HG03095 (cell line): ENCODE results near the gene GLB1L.
"Not testable (repeated sequence)": the region's sequence is repeated elsewhere in the genome, so short reads cannot be mapped to it uniquely, and the experiment has no call there.

Source experiments
- ATAC-seq: cut with Tn5 transposase; IDR thresholded peaks from one replicate; pipeline ENCODE4 v1.9.1; 2021; ENCODE audit warnings: moderate library complexity; ENCODE audit not compliant: unreplicated experiment

Gene GLB1L

DNA sequence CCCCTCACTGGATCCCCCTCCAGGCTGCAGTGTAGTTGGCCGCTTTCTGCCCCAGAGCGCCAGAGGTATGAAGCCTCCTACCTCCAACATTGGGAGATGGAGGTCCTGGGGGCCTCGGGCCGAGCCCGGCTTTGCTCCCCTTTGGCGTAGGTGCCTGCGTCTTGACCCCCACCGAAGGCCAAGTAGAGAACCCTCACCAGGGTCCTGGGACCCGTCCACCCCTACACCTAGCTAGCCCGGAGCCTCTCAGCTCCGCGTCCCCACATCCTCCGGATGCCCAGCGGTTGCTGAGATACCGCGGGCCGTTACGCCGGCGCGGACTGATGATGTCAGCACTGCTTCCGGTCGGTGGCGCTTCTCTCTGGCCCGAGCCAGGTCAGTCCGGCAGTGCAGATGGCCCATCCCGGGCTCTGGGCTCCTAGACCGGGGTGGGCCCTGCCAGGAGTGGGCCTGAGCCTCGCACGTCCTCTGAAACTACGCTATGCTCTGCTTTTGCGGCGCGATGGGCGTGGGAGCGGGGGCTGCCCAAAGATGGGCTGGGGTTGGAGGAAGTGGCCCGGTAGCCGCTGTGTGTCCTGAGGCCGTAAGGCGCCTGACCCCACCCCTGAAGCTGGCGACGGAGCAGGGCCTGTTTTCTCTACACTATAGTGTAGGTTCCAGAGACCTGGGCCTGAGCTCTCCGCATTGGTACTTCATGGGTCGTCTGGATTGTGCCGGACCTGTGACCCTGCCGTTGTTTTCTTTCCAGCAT, at the start of gene GLB1L, which contains the start of gene STK16:
Gene GLB1L (minus strand): TSS at position 297 of the 751 bp plus-strand sequence. CDS start 1,871 bp downstream, outside the sequence.
Gene STK16 (plus strand): TSS at position 332 of the 751 bp plus-strand sequence. CDS start 521 bp downstream, outside the sequence.
- peak; percentile 73 for ATAC-seq

DNA sequence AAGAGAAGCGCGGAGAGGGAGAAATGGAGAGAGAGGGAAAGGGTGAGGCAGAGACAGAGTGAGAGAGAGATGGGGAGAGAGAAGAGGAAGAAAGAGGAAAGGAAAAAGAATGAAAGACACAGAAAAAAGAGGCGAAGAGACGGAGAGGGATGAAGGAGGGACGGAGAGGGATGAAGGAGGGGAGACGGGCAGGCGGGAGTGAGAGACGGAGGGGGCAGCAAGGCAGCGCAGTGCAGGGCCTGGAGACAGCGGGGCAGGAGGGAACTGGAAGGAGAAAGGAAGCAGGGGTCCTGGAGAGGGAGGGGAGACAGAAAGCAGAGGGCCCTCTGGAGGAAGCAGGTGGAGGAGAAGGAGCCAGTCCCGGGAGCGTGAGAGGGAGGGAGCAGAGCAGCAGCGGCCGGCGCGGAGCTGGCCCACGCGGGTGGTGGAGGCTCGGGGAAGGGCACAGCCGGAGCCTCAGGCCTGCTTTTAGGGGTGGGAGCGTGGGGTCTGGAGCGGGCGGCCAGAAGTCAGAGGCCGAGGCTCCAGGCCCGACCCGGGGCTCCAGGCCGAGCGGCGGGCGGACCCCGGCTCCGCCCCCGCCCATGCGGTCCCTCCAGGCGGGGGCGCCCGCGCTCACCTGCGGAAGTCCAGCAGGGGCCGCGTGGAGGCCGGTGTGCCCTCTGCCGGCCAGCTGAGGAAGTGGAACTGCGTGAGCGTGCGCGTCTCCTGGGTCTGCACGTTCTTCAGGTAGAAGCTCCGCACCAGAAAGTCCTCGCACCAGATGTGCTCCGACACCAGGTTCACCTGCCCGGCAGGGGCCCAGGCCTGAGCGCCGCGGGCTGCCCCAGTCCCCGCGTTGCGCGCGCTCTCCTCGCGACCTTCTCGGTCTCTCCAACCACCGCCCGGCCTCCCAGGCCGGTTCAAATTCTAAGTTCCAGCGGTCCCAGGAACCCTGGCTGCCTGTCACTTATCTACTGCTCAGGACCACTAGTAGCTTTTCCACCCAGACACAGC, 49.4 kb upstream of the GLB1L start:
- ATAC-seq = peak; percentile 84

DNA sequence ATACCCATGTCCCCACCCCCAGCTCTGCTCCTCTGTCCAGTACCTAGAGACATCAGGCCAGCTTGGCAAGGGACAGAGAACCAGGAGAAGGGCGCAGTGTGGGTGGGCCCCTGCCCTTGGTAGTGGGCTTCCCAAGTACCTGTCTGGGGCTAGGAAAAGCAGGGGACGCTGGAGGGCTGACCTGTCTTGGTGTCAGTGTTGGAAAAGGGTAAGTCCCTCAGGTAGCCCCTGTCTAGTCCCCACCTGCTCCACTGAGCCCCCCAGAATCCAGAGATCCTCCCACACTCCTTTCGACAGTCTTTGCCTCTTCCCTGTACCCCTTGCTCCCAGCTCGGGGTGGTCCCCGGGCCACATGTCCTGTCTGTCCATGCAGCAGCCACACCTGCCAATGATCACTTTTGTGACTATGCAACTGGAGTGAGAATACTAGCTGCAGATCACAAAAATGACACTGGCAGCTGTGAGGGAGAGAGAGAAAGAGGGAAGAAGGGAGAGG, 48.5 kb upstream of the GLB1L start:
- no peak for ATAC-seq

DNA sequence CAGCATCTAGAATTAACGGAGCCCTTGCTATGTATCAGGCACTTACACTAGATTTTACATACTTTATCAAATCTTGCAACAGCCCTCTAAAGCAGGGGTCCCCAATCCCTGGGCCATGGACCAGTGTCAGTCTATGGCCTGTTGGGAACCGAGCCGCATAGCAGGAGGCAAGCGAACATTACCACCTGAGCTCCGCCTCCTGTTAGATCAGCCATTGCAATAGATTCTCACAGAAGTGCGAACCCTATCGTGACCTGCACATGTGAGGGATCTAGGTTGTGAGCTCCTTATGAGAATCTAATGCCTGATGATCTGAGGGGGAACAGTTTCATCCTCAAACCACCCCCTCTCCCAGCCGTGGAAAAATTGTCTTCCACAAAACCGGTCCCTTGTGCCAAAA, 47.4 kb upstream of the GLB1L start:
- ATAC-seq = no peak

DNA sequence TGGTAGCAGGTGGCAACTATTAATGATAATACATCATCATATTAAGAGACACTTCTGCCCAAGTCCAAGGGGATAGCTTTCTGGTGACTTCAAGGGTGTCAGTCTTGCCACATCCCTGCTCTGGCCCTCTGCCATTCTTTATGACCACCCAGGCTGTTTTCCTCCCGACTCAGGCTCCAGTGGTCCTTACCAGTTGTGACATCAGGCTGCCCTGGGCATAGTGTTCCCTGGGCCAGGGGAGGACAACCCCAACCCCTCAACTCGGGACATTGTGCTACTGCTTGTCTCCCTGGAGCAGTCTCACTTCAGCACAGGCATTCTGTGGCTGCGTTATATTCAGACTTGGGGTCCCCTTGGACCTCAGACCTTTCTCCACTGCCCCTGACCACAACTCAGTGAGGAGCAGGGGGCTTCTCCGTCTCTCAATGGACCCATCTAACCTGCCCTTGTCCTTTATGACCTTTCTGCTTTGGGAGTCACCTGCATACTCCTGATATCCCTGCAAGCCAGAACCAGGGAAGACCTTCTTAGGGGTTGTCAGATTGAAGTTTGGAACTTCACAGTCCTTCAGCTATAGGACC, 46.8 kb upstream of the GLB1L start:
- no peak for ATAC-seq

DNA sequence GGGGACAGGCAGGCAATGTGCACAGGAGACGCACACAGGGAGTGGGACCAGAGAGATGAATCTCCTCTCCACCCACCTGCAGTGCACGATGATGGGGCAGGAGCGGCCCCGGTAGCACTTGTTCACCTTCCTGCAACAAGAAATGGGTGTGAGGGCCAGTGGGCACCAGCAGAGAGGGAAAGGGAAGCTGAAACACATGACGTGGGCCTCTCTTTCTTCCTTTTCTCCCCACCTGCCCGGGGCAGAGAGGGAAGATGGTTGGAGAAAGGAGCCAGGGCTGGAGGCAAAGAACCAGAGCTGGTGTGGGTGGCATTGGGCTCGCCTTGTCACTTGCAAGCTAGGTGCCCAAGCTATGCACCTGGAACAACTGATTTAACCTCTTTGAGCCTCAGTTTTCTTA, 46.1 kb upstream of the GLB1L start:
- no peak for ATAC-seq

DNA sequence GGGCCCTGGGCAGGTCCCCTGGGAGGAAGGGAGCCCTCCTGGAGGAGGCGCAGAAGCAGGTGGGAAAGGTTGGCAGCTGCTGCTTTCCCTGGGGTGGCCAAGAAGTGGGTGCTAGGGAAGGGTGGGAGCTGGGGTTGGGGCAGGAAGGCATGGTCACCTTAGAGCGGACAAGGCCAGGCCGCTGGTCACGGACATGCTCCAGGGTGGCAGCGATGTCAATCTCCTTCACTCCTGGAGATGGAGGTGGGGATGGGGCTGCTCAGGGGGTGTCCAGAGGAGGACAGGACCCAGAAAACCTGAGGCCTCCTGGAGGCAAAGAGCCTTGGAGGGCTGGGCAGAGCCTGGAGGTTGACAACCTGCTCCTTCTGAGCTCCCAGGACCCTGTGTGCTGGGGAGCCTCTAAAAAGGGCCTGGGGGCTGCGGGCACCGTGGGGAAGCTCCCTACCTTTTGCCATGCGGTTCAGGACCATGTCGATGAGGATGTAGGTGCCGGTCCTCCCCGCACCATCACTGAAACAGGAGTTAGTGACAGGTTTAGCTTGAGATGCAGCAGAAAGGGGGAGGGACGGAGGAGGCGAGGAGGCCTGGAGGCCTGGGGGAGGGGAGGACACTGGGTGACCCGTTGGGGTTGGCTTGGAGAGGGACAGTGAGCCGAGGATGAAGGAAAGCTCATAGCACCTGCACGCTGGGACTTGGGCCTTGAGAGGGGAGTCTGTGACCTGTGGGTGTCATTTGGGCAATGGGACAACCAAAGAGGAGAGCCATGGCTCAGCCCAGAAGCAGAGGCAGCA, 45.3 kb upstream of the GLB1L start:
- ATAC-seq = no peak

DNA sequence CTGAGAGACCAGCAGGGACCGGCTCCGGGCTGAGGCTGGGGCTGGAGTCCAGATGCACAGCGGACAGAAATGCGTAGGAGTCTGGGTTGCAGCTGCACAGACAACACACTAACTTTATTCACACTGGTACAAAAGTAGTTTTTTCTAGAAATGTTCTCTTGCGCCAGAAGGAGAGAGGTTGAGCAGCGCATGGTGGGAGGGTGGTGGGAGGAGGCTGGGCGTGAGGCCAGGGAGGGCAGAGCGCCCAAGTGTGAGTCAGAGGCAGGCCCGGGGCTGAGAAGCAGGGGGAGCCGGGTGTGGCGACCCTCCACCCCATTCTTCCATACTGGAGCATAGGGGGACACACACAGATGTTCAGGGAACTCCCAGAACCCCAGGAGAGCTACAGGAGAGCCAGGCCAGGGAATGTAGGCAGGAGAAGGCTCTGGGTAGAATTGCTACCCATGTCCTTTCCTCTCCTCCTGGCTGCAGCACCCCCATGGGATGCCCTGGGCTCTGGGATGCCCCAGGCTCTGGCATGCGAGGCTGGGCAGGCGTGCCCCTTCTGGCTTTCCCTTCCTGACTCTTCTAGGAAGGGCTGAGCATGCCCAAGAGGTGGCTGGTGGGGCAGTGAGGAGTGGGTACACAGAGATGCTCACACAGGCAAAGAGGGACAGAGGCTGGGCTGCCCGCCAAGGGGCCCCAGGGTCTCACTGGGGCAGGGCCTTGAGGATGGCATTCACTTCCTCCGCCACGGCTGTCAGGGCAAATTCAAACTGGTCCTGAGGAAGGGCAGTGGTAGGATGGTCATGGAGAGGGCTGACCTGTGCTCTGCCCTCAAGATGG, 44.5 kb upstream of the GLB1L start:
- no peak for ATAC-seq

DNA sequence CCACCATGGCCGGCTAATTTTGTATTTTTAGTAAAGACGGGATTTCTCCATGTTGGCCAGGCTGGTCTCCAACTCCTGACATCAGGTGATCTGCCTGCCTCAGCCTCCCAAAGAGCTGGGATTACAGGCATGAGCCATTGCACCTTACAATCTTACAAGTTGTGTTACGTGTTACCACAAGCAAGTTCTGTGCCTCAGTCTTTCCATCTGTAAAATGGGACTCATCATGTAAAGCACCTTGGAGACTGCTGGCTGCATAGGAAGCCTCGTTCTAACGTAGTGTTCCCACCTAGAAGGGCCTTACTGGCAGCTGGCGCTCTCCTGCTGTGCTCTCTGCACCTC, 43.9 kb upstream of the GLB1L start:
- ATAC-seq = no peak

DNA sequence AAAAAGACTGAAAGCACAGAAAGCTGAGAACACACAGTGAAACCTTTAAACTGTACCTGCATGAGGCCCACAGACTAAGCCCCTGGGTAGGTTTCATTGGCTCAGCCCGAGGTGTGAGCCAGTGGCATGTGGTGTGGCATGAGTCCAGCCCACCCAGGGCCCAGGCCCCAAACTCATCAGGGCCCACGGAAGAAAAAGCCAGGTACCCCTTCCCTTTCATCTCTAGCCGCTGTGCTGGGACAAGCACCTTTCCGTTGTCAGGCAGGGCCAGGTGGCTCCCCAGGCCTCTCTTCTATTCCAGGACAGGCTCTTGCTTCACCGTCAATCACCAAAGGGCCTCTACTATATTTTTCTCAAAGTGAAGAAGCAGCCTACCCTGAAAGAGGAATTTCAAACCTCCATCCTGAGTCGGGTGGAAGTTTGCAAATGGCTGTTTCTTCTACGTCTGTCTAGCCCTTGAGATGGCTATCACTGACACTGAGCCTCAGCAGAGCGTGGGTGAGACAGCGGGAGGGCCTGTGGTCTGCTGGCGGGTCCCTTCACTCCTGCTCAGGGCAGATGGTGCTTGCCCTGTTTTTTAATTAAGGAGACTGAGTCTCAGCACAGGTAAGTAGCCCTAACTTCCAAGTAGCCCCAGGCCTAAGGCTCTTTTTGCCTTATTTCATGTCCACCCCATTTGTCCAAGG, 42.5 kb upstream of the GLB1L start:
- ATAC-seq = no peak

DNA sequence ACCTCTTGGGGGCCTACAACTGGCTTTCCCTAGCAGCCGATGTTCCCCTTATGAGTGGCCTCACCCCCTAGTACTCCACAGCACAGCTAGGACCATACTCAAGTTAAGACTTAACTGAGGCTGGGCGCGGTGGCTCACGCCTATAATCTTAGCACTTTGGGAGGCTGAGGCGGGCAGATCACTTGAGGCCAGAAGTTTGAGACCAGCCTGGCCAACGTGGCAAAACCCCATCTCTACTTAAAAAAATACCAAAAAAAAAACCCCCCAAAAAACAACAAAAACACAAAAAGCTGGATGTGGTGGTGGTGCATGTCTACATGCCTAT, 41.8 kb upstream of the GLB1L start:
- not testable (repeated sequence) for ATAC-seq

DNA sequence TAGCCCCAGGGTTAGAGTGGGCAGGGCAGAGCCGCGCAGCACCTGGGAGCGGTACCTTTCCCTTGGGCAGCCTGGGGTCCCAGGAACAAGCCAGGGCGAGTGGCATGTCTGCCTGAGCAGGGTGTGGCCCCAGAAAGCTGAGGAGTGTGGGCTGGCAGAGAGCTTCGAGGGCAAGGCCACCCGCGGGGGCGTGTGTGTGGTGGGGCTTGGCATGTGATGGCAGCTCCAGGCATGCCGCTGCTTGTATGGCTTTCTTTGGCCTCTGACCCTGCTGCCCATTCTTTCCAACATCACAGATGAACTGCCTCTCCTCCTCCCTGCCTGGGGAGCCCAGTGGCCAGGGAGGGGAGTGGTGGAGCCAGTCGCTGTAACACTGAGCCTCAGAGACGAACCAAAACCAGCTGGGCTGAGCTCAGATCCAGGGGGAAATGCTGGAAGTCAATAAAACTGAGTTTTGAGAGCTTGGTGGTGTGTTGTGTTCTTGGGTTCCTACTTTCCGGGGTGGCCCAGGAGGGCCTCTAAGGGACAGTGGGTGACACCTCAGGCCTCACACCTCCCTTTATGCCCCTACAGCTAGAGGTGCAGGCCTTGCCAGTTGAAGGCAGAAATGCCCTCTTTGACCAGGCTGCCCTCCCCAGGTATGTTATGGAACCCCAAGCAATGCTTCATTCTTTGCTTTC, 41.3 kb upstream of the GLB1L start:
- ATAC-seq = no peak

DNA sequence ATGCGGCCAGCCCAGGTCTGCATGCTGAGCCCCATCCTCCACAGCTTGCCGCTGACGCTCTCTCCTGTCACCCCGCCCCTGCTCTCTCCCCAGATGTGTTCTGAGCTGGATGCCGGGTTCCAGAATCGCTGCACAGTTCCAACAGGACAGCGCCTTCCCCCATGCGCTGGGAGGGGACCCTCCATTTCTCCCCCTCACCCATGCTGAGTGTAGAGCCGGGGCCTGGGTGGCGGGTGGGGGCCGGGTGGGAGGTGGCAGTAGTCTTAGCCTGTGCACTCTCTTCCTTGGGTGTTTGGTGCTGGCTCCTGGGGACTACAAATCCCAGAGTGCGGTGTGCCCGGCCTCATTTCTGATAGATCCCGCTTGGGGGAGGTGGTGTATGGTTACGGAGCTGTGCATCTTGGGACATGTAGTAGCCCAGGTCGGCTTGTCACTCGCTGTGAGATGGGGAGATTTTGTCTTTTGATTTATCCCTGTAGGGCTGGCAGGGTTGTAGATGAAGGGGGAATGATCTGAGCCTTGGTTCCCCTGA, 40.7 kb upstream of the GLB1L start:
- ATAC-seq = no peak

DNA sequence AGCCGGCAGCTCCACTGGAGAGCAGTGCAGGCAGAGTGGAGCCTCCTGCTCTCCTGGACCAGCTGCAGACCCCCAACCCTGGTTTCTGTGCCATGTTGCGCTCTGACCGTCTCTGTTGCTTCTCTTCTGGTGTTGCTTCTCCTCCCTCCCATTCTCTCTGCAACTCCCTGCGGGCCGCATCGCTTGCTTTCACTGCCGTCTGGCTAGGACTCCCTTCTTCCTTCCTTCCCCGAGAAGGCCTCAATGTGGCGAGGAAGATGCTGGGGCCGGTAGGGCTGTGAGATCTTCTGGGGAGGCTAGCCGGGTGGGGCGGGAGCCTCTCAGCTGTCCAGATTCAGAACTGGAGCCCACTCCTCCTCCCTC, 40.1 kb upstream of the GLB1L start:
- no peak for ATAC-seq

DNA sequence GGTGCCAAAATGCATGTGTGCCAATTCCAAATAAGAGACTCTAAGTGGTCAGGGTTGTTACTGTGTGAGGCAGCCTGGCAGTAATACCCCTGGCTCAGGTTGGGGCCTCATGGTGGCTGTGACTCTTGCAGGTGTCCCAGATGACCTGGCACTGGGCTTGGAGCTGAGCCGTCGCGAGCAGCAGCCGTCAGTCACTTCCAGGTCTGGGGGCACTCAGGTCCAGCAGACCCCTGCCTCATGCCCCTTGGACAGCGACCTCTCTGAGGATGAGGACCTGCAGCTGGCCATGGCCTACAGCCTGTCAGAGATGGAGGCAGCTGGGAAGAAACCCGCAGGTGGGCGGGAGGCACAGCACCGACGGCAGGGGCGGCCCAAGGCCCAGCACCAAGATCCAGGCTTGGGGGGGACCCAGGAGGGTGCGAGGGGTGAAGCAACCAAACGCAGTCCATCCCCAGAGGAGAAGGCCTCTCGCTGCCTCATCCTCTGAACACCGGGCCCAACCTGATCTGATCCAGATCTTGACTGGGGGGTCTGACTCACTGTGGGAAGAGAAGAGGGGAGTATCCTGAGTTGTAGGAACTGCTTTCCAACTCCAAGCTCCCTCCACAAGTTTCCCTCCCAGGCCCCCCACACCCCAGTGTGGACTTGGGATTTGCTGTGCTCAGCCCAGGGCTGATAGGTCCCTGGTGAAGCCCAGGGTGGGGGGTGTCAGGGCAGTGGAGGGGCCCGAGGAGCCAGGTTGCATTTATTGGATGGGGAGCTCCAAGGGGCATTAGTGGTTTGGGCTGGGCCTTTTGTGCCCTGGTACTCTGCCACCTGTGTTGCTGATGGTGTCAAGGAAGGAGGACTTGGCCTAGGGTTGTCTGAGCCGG, 39.5 kb upstream of the GLB1L start:
- ATAC-seq = no peak

DNA sequence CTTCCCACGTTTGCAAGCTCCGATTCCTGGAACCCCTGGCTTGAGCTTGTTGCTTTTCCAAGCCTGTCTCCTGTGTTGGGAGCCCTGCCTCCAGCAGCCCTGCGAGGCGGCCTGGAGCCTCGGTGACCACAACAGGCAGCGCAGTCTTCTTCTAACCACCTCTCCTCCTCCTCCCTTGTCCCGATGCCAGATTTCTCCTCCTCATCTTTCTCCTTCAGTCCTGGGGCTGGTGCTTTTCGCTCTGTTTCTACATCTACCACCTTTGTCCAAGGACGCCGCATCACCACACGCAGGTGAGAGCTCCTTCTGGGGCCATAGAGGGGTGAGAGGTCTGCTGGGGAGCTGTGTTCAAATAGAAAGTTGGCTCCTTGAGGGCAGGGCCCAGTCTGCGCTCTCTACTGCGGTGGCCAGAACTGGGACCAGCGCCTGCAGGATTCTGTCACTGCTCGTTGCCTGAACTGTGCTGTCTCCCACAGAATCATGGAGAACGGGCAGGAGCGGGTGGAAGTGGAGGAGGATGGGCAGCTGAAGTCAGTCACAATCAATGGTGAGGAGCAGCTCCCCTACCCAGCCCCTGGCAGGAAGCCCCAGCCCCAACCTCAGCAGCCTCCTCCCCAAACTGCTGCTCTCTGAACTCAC, 37.8 kb upstream of the GLB1L start:
- ATAC-seq = no peak

DNA sequence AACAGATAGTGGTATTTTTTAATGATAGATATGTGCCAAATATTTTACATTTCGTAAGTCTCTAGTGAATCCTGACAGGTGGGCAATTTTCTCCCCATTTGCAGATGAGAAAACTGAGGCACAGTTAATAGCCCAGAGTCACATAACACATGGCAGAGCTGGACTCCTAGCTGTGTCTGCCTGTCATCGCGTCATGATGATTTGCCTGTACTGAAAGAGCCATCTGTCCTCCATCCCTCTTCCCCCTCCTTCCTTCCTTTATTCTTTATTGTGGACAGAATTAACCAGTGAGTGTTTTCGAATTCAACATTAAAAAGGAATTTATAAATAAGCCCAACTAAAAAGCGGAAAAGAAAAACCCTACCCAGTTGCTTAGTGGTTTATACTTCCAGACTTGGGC, 37.1 kb upstream of the GLB1L start:
- ATAC-seq = no peak
